NOMO-1 treated with DMSO at 0.1 percent for 48 hours (cell line): Measurements from ENCODE around the gene IFITM2.

ENCODE experiments used
- DNase-seq: peaks from one replicate; lab custom pipeline; 2025; ENCODE audit not compliant: unreplicated experiment; lab: John Stamatoyannopoulos, UW

Gene IFITM2

GRCh38 chr11:307766-308708 lies at the start of gene IFITM2:
Gene IFITM2, plus strand, starts transcription at chr11:307816. Its CDS starts 377 bp downstream, at chr11:308193.
- peak; percentile 83 for DNase-seq

DNA sequence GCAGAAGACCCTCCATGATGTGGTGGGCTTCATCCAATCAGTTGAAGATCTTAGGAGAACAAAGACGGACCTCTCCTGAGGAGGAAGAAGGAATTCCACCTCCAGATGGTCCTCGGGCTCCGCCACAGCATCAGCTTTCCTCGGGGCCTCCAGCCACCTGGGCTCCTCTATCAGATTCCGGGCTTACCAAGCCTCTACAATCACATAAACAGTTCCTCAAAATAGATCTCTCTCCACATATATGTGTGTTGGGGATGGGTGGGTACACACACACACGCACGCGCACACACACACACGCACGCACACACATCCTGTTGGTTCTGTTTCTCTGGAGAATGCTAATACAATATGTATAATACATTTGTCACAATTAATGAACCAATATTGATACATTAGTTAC lies 48.2 kb upstream of the IFITM2 start:
- no peak for DNase-seq

GRCh38 chr11:261624-262023 lies 46.0 kb upstream of the IFITM2 start:
- DNase-seq, result no peak

GRCh38 chr11:266676-267439 lies 40.8 kb upstream of the IFITM2 start:
- DNase-seq, result peak; percentile 27

DNA sequence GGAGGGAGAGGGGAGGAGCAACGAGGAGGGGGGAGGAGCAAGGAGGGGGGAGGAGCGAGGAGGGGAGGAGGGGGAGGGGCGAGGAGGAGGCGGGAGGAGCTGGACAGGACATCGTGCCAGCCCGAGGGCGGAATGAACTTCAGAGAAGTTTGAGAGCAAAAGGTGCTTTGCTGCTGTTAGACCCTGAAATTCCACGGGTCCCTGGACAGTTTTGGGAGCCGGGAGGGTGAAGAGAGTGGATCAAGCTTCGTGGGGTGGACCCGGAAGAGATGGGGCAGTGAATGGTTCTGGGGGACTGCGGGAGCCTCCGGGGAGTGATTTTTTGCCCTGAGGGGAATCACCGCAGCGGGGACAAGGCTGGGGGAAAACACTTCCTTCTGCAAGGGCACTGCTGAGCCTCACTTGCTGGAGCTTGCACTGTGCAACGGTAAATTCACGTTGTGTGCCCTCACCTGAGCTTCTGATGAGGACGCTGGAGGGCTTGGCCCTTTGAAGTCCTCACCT lies 40.1 kb upstream of the IFITM2 start:
- DNase-seq, result no peak

- DNase-seq, result peak; percentile 91
These were observed 38.9 kb upstream of the IFITM2 start for GRCh38 chr11:268716-269145.

GRCh38 chr11:269146-269890 lies 38.3 kb upstream of the IFITM2 start:
- peak; percentile 95 for DNase-seq

DNA sequence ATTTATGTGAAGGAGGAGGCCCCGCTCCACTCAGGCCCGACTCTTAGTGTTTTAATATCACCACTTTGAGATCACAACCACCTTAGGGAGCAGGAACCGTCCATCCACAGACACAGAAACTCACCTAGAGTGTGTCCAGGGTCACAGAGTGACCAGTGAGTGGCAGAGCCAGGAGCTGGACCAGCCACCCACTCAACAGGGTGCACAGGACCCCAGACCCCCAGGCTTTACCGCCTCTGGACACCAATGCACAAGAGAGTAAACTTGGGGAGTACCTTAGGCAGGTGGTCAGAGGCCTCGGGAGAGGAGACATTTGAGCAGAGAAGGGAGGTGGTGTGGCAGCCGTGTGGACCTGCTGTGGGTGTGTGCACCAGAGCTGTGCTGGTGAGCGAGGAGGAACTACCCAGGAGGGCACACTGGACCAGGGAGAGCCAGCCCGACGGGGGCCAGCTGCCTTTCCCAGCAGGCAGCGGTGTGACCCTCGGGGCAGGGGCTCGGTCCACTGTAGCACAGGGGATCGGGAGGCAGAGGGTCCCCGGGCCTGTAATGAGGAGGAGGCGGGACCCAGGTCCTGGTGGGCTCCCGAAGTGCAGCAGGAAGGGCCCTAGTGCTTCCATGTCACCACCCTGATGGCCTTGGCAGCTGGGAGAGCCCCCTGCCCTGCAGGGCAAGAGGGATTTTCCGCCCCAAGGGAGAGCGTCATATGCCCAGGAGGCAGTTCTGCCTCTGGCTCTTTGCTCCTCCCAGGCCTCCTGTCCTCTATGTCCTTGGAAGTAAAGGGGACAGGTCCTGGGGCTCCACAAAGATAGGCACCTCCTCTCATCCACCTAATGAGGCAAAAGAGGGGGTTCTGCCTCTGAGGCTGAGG lies 36.9 kb upstream of the IFITM2 start:
- no peak for DNase-seq

- no peak for DNase-seq
These were observed 36.3 kb upstream of the IFITM2 start for GRCh38 chr11:271319-271715.

DNA sequence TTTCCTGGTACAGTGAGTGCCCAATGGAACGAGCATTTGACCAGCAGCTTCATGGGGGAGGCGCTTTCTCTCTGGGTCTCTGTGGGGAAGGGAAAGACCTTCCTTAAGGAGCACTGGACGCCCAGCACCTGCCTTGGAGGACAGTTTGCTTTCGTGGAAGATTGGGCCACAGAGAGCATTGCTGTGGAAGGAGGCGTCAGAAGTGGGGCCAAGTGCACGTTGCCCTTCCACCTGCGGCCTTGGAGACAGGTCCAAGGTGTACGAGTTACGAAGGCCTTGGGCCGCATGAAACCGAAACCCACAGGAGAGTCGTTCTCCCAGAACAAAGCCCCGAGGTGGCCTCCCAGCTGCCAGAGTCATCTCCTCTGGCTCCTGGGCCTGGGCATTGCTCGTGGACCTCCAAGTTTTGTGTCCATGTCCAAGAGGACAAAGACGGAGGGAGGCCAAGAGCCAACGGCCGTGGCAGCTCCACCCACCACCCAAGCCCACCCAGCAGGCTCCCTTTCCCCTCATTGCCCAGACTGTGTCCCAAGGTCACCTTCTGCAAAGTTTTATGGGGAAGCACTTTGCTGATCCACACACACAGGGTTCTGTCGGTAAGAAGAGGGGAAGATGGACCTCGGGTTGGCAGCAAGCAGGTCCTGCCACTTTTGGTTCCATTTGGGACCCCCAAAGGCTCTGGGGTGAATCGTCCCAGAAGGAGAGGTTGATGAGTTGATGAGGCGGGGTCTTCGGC lies 35.3 kb upstream of the IFITM2 start:
- no peak for DNase-seq

- DNase-seq, result no peak
These were observed 34.8 kb upstream of the IFITM2 start for GRCh38 chr11:272931-273198.

- DNase-seq, result no peak
These were observed 31.4 kb upstream of the IFITM2 start for GRCh38 chr11:276219-276618.

- no peak for DNase-seq
These were observed 29.3 kb upstream of the IFITM2 start, which contains the start of gene NLRP6 for GRCh38 chr11:278001-278951. Gene NLRP6, plus strand, starts transcription at chr11:278407. Its CDS starts 163 bp downstream, at chr11:278570.

- DNase-seq, result no peak
These were observed 28.3 kb upstream of the IFITM2 start for GRCh38 chr11:279040-279965.

DNA sequence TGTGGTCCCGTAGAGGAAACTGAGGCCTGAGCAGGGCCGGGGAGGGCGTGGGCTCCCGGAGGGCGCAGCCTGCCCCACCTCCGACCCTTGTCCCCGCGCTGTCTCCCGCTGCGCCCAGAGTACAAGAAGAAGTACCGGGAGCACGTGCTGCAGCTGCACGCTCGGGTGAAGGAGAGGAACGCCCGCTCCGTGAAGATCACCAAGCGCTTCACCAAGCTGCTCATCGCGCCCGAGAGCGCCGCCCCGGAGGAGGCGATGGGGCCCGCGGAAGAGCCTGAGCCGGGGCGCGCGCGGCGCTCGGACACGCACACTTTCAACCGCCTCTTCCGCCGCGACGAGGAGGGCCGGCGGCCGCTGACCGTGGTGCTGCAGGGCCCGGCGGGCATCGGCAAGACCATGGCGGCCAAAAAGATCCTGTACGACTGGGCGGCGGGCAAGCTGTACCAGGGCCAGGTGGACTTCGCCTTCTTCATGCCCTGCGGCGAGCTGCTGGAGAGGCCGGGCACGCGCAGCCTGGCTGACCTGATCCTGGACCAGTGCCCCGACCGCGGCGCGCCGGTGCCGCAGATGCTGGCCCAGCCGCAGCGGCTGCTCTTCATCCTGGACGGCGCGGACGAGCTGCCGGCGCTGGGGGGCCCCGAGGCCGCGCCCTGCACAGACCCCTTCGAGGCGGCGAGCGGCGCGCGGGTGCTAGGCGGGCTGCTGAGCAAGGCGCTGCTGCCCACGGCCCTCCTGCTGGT lies 27.5 kb upstream of the IFITM2 start:
- peak; percentile 54 for DNase-seq

DNA sequence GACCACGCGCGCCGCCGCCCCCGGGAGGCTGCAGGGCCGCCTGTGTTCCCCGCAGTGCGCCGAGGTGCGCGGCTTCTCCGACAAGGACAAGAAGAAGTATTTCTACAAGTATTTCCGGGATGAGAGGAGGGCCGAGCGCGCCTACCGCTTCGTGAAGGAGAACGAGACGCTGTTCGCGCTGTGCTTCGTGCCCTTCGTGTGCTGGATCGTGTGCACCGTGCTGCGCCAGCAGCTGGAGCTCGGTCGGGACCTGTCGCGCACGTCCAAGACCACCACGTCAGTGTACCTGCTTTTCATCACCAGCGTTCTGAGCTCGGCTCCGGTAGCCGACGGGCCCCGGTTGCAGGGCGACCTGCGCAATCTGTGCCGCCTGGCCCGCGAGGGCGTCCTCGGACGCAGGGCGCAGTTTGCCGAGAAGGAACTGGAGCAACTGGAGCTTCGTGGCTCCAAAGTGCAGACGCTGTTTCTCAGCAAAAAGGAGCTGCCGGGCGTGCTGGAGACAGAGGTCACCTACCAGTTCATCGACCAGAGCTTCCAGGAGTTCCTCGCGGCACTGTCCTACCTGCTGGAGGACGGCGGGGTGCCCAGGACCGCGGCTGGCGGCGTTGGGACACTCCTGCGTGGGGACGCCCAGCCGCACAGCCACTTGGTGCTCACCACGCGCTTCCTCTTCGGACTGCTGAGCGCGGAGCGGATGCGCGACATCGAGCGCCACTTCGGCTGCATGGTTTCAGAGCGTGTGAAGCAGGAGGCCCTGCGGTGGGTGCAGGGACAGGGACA lies 26.7 kb upstream of the IFITM2 start:
- no peak for DNase-seq
